SK-N-SH (cell line): ENCODE data around the gene ACTL8. TPM values are rescaled to one million over a fixed set of nuclear protein-coding genes. Genes with fewer than 3 reads are reported as not detected.

Experiments
- CTCF ChIA-PET: fragments of 300-600, 350-600 bp; formaldehyde crosslinking; extraction: SDS; loops from one replicate; lab custom pipeline; 2021; lab: Yijun Ruan, JAX
- POLR2A ChIA-PET: fragments of 350-600 bp; sonication (Branson Sonifier 250); formaldehyde crosslinking; extraction: SDS; loops from one replicate; lab custom pipeline; 2020; ENCODE audit warnings: antibody characterized with exemption, inconsistent platforms; lab: Yijun Ruan, JAX
- DNase-seq: peaks from one replicate; pipeline ENCODE4 v3.0.0; 2012
- H2AFZ ChIP-seq: fragments of 200-600 bp; sonication (generic); 2 replicates; pipeline ENCODE4 v1.8.1; 2016; ENCODE audit warnings: antibody characterized with exemption, mild to moderate bottlenecking, low read depth
- H3F3A ChIP-seq: fragments of 200-600 bp; sonication (generic); replicated peaks from 2 replicates; pipeline ENCODE3; 2016; ENCODE audit warnings: antibody characterized with exemption, mild to moderate bottlenecking; ENCODE audit not compliant: insufficient read depth
- H3K27ac ChIP-seq, 2 experiments: fragments of 200-500 bp in 1 of 2; fragments of 200-600 bp in 1 of 2; sonication (Bioruptor generic) in 1 of 2; sonication (generic), shearing (Covaris generic) in 1 of 2; 2 replicates each; pipeline versions ENCODE4 v1.5.1 to v1.6.1; 2014 to 2016; ENCODE audit warnings: low read depth in 2 of 2, inconsistent platforms in 1 of 2, low read length in 1 of 2, mild to moderate bottlenecking in 1 of 2, mixed read lengths in 1 of 2
- H3K27me3 ChIP-seq: fragments of 200-600 bp; sonication (generic), shearing (Covaris generic); 2 replicates; pipeline ENCODE4 v1.6.1; 2016; ENCODE audit warnings: mixed run types; ENCODE audit not compliant: insufficient read depth
- H3K36me3 ChIP-seq, 2 experiments: fragments of 200-500 bp in 1 of 2; fragments of 200-600 bp in 1 of 2; sonication (Bioruptor generic) in 1 of 2; sonication (generic) in 1 of 2; replicated peaks in 1 of 2; 2 replicates each; pipeline versions ENCODE3 to v1.5.1; 2014 to 2016; ENCODE audit warnings: low read length in 1 of 2, mild to moderate bottlenecking in 1 of 2; ENCODE audit not compliant: insufficient read depth in 2 of 2, control insufficient read depth in 1 of 2
- H3K4me1 ChIP-seq, 2 experiments: fragments of 200-500 bp in 1 of 2; fragments of 200-600 bp in 1 of 2; sonication (Bioruptor generic) in 1 of 2; sonication (generic), shearing (Covaris generic) in 1 of 2; 2 replicates each; pipeline versions ENCODE4 v1.5.1 to v1.6.1; 2014 to 2016; ENCODE audit warnings: low read depth in 1 of 2, low read length in 1 of 2, mixed run types in 1 of 2; ENCODE audit not compliant: insufficient read depth in 2 of 2, control insufficient read depth in 1 of 2
- H3K4me2 ChIP-seq: fragments of 200-600 bp; sonication (generic), shearing (Covaris generic); 2 replicates; pipeline ENCODE4 v1.6.1; 2017; ENCODE audit warnings: mixed run types
- H3K4me3 ChIP-seq, 2 experiments: fragments of 200-500 bp in 1 of 2; fragments of 200-600 bp in 1 of 2; sonication (Bioruptor generic) in 1 of 2; sonication (generic), shearing (Covaris generic) in 1 of 2; 2 replicates each; pipeline versions ENCODE4 v1.5.1 to v1.8.1; 2014 to 2016; ENCODE audit warnings: low read depth in 2 of 2, inconsistent platforms in 1 of 2, low read length in 1 of 2, mild to moderate bottlenecking in 1 of 2, mixed read lengths in 1 of 2, moderate library complexity in 1 of 2
- H3K79me2 ChIP-seq: fragments of 200-600 bp; sonication (generic); 2 replicates; pipeline ENCODE4 v1.8.1; 2017; ENCODE audit warnings: mild to moderate bottlenecking; ENCODE audit not compliant: insufficient read depth
- H3K9ac ChIP-seq: fragments of 200-600 bp; sonication (generic); 2 replicates; pipeline ENCODE4 v1.6.1; 2017; ENCODE audit warnings: mixed run types
- H3K9me2 ChIP-seq: fragments of 200-600 bp; sonication (generic); 2 replicates; pipeline ENCODE4 v1.6.1; 2017; ENCODE audit warnings: mixed run types
- H3K9me3 ChIP-seq: fragments of 200-600 bp; sonication (generic); 2 replicates; pipeline ENCODE4 v1.6.1; 2017; ENCODE audit warnings: mixed run types, mild to moderate bottlenecking, moderate library complexity
- H4K20me1 ChIP-seq: fragments of 200-600 bp; sonication (generic); 2 replicates; pipeline ENCODE4 v1.6.1; 2017; ENCODE audit warnings: mild to moderate bottlenecking, mixed run types; ENCODE audit not compliant: insufficient read depth
- CHD2 ChIP-seq: fragments of 150-350 bp; IDR thresholded peaks from 2 replicates; pipeline ENCODE4 v1.6.1; 2018; ENCODE audit warnings: low read length; ENCODE audit not compliant: partially characterized antibody
- CTCF ChIP-seq: fragments of 200-600 bp; sonication (generic); IDR thresholded peaks from 2 replicates; pipeline ENCODE4 v1.6.1; 2017; ENCODE audit warnings: antibody characterized with exemption, mild to moderate bottlenecking, moderate library complexity
- ELF1 ChIP-seq: IDR thresholded peaks from 2 replicates; pipeline ENCODE4 v1.4.0; 2012
- EP300 ChIP-seq, 2 experiments: IDR thresholded peaks; 2 replicates each; pipeline versions ENCODE4 v1.4.0 to v1.6.1; 2012; ENCODE audit warnings: borderline replicate concordance in 1 of 2, low read depth in 1 of 2, low read length in 1 of 2
- EZH2phosphoT487 ChIP-seq: fragments of 200-600 bp; sonication (generic); IDR thresholded peaks from 2 replicates; pipeline ENCODE4 v1.6.1; 2017; ENCODE audit warnings: low read depth, mixed run types, mild to moderate bottlenecking, antibody characterized with exemption, moderate library complexity, borderline replicate concordance
- FOSL2 ChIP-seq: IDR thresholded peaks from 2 replicates; pipeline ENCODE4 v1.4.0; 2012; ENCODE audit warnings: low read depth, mild to moderate bottlenecking, moderate library complexity, borderline replicate concordance
- FOXJ3 ChIP-seq: sonication (generic); formaldehyde crosslinking; IDR thresholded peaks from 2 replicates; pipeline ENCODE4 v1.5.1; 2020; ENCODE audit warnings: mild to moderate bottlenecking, missing genetic modification reagents
- JUND ChIP-seq: IDR thresholded peaks from 2 replicates; pipeline ENCODE4 v1.4.0; 2012
- MAX ChIP-seq: IDR thresholded peaks from 2 replicates; pipeline ENCODE4 v1.4.0; 2012; ENCODE audit warnings: low read depth
- MEF2A ChIP-seq: IDR thresholded peaks from 2 replicates; pipeline ENCODE4 v1.4.0; 2012; ENCODE audit warnings: low read depth, borderline replicate concordance
- MXI1 ChIP-seq: IDR thresholded peaks from 2 replicates; pipeline ENCODE4 v1.6.1; 2012; ENCODE audit warnings: mild to moderate bottlenecking, low read depth, low read length, improper control_type of control experiment
- NFIC ChIP-seq: IDR thresholded peaks from 2 replicates; pipeline ENCODE4 v1.4.0; 2012; ENCODE audit warnings: borderline replicate concordance
- POLR2AphosphoS5 ChIP-seq: IDR thresholded peaks from 2 replicates; pipeline ENCODE4 v1.6.1; 2012; ENCODE audit warnings: low read depth, low read length
- RAD21 ChIP-seq: IDR thresholded peaks from 2 replicates; pipeline ENCODE4 v1.6.1; 2012; ENCODE audit warnings: mild to moderate bottlenecking, low read length
- RCOR1 ChIP-seq: fragments of 150-350 bp; IDR thresholded peaks from 2 replicates; pipeline ENCODE4 v1.6.1; 2017; ENCODE audit warnings: antibody characterized with exemption, low read length
- RXRA ChIP-seq: IDR thresholded peaks from 2 replicates; pipeline ENCODE4 v1.4.0; 2012; ENCODE audit warnings: low read depth, mild to moderate bottlenecking, borderline replicate concordance
- SIN3A ChIP-seq: IDR thresholded peaks from 2 replicates; pipeline ENCODE4 v1.6.1; 2012; ENCODE audit warnings: low read depth, mild to moderate bottlenecking, low read length, moderate library complexity, borderline replicate concordance
- TAF1 ChIP-seq: IDR thresholded peaks from 2 replicates; pipeline ENCODE4 v1.6.1; 2012; ENCODE audit warnings: low read depth, mild to moderate bottlenecking, low read length, moderate library complexity, borderline replicate concordance
- TCF12 ChIP-seq: IDR thresholded peaks from 2 replicates; pipeline ENCODE4 v1.4.0; 2012
- YY1 ChIP-seq: IDR thresholded peaks from 2 replicates; pipeline ENCODE4 v1.4.0; 2012; ENCODE audit warnings: low read depth, mild to moderate bottlenecking
- WGBS: methylation state at CpG from one replicate; pipeline ENCODE4 v1.1.6; 2017; ENCODE audit warnings: low lambda C conversion rate; 5-methylcytosine and 5-hydroxymethylcytosine counted together
- polyA plus RNA-seq, 3 experiments: library from polyadenylated mRNA; depleted of rRNA; stranded (reverse); fragments of >200 nt; gene quantifications; 2 replicates each; pipeline ENCODE4 v1.2.3, GENCODE V29; 2012
- TF ChIP-seq, protein P1 (sequence below): IDR thresholded peaks from 2 replicates; pipeline ENCODE4; 2012
- TF ChIP-seq, protein P2 (sequence below): IDR thresholded peaks from 2 replicates; pipeline ENCODE4 v1.4.0; 2012; ENCODE audit warnings: low read depth, borderline replicate concordance
- TF ChIP-seq, protein P3 (sequence below): fragments of 150-350 bp; IDR thresholded peaks from 2 replicates; pipeline ENCODE4 v1.6.1; 2017; ENCODE audit warnings: antibody characterized with exemption, low read length, low read depth, borderline replicate concordance

ACTL8 gene
- polyA plus RNA-seq, 1 of the 3 experiments (the other 2 are of a cell fraction) = 0.05 TPM

DNA sequence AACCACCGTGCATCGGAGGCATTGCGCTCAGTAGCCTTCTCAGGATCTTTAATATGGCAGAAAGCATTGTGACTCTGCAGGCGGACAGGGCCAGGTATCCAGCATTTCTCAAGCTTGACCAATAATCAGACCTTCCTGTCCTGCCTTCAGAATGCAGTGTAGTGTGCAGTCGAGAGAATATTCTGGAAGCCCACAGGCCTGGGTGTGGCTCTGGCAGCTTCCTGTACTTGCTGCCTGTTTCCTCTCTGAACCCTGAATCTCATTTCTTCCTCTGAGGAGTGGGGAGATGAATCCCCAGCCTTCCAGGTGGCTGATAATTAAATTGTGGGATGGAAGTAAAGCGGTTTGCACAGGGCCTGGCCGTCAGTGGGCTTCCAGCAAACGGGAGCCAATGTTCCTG lies 42.3 kb downstream of the ACTL8 start:
- no peaks in the 10 kb centered on the region for H3K36me3 ChIP-seq
- no peaks in the 10 kb centered on the region for H3K79me2 ChIP-seq
- WGBS = 73% methylated on average over 7 of the region's 8 CpGs
- DNase-seq = no peak
- no peaks in the 10 kb centered on the region for H3K9me2 ChIP-seq
- H3F3A ChIP-seq = no peaks in the 10 kb centered on the region
- TF ChIP-seq SIN3A (no peak), POLR2AphosphoS5 (no peak), RXRA (no peak), TCF12 (no peak), CTCF (no peak), RAD21 (no peak), MAX (no peak), NFIC (no peak), EZH2phosphoT487 (no peak), MEF2A (no peak), TAF1 (no peak), MXI1 (no peak)
- TF ChIP-seq, protein P1, sequence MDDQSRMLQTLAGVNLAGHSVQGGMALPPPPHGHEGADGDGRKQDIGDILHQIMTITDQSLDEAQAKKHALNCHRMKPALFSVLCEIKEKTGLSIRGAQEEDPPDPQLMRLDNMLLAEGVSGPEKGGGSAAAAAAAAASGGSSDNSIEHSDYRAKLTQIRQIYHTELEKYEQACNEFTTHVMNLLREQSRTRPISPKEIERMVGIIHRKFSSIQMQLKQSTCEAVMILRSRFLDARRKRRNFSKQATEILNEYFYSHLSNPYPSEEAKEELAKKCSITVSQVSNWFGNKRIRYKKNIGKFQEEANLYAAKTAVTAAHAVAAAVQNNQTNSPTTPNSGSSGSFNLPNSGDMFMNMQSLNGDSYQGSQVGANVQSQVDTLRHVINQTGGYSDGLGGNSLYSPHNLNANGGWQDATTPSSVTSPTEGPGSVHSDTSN = no peak
- H3K4me2 ChIP-seq = no peak overlapping the region
- H2AFZ ChIP-seq = no peak overlapping the region
- no peak overlapping the region for H3K4me3 ChIP-seq
- H3K27ac ChIP-seq = no peak overlapping the region
- ChIA-PET CTCF (interaction anchor here (1.2 to 2.0 kb wide), 2 partner anchors 22 to 136 kb away, joined by 3 to 6 read pairs; no protein-coding TSS in a partner anchor), POLR2A (no interaction called here)
- no peak overlapping the region for H3K9ac ChIP-seq
- no peaks in the 10 kb centered on the region; a peak in 1 of 4 replicates for H3K4me1 ChIP-seq
- H3K9me3 ChIP-seq = no peaks in the 10 kb centered on the region
- H3K27me3 ChIP-seq = no peaks in the 10 kb centered on the region; the same call in 1 of the 2 replicates
- H4K20me1 ChIP-seq = no peaks in the 10 kb centered on the region

GRCh38 chr1:17798011-17798410 lies 42.9 kb downstream of the ACTL8 start:
- Histone ChIP-seq H3K4me2 (no peak overlapping the region), H3K27me3 (no peaks in the 10 kb centered on the region; the same call in 1 of the 2 replicates), H3K27ac (no peak overlapping the region), H3F3A (no peaks in the 10 kb centered on the region), H4K20me1 (no peaks in the 10 kb centered on the region), H3K4me3 (no peak overlapping the region), H3K9ac (no peak overlapping the region), H3K9me2 (no peaks in the 10 kb centered on the region), H3K79me2 (no peaks in the 10 kb centered on the region), H3K36me3 (no peaks in the 10 kb centered on the region), H2AFZ (no peak overlapping the region), H3K9me3 (no peaks in the 10 kb centered on the region), H3K4me1 (no peaks in the 10 kb centered on the region; a peak in 1 of 4 replicates)
- no peak for DNase-seq
- WGBS = 67% methylated on average over 6 of the region's 7 CpGs
- ChIA-PET POLR2A (no interaction called here), CTCF (interaction anchor here (0.8 to 1.5 kb wide), 2 partner anchors 31 to 144 kb away, joined by 3 read pairs; no protein-coding TSS in a partner anchor)
- no peak for TF ChIP-seq MAX
- TF ChIP-seq TAF1 = no peak
- no peak for TF ChIP-seq EP300 (IDR thresholded peaks at IDR 0.05; ENCODE audit: borderline replicate concordance in 1 of 2, low read depth in 1 of 2, low read length in 1 of 2)
- no peak for TF ChIP-seq YY1
- TF ChIP-seq CHD2 = no peak
- TF ChIP-seq TCF12 = no peak
- TF ChIP-seq, protein P2, sequence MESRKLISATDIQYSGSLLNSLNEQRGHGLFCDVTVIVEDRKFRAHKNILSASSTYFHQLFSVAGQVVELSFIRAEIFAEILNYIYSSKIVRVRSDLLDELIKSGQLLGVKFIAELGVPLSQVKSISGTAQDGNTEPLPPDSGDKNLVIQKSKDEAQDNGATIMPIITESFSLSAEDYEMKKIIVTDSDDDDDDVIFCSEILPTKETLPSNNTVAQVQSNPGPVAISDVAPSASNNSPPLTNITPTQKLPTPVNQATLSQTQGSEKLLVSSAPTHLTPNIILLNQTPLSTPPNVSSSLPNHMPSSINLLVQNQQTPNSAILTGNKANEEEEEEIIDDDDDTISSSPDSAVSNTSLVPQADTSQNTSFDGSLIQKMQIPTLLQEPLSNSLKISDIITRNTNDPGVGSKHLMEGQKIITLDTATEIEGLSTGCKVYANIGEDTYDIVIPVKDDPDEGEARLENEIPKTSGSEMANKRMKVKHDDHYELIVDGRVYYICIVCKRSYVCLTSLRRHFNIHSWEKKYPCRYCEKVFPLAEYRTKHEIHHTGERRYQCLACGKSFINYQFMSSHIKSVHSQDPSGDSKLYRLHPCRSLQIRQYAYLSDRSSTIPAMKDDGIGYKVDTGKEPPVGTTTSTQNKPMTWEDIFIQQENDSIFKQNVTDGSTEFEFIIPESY = no peak
- TF ChIP-seq NFIC = no peak
- TF ChIP-seq ELF1 = no peak
- no peak for TF ChIP-seq FOSL2
- TF ChIP-seq SIN3A = no peak
- TF ChIP-seq POLR2AphosphoS5 = no peak
- no peak for TF ChIP-seq RAD21
- TF ChIP-seq RXRA = no peak
- TF ChIP-seq JUND = no peak
- TF ChIP-seq, protein P3, sequence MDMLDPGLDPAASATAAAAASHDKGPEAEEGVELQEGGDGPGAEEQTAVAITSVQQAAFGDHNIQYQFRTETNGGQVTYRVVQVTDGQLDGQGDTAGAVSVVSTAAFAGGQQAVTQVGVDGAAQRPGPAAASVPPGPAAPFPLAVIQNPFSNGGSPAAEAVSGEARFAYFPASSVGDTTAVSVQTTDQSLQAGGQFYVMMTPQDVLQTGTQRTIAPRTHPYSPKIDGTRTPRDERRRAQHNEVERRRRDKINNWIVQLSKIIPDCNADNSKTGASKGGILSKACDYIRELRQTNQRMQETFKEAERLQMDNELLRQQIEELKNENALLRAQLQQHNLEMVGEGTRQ = no peak
- no peak for TF ChIP-seq EZH2phosphoT487
- TF ChIP-seq FOXJ3 (CRISPR knock-in tag) = no peak
- TF ChIP-seq RCOR1 = no peak
